HepG2 (cell line): Measurements from ENCODE around the gene TAS2R38. TPM values are rescaled to one million over a fixed set of nuclear protein-coding genes. Genes with fewer than 3 reads are reported as not detected.

Source experiments
- ATAC-seq: fragments of 200-7000 bp; cut with Tn5 transposase; 3 replicates; pipeline ENCODE4 v1.9.1; 2020; ENCODE audit warnings: mild to moderate bottlenecking, moderate library complexity
- BruUV-seq: library from RNA; stranded (reverse); fragments of 400-500 nt; replicated peaks from 2 replicates; lab custom pipeline; 2021; lab: Mats Ljungman, UMichigan
- CTCF ChIA-PET: fragments of 300-600 bp; formaldehyde crosslinking; extraction: SDS; loops from one replicate; lab custom pipeline; 2021; ENCODE audit warnings: low total read pairs, inconsistent platforms, low intra/inter-chr PET ratio; lab: Yijun Ruan, JAX
- POLR2A ChIA-PET: fragments of 350-600 bp; sonication (Branson Sonifier 250); formaldehyde crosslinking; loops from one replicate; lab custom pipeline; 2020; ENCODE audit warnings: antibody characterized with exemption, inconsistent platforms; lab: Yijun Ruan, JAX
- DNase-seq: peaks from one replicate; pipeline ENCODE4 v3.0.0-alpha.2; 2015; ENCODE audit warnings: low spot score
- FAIRE-seq: peaks from 3 replicates; lab custom pipeline; 2011; peaks lifted over from hg19 to GRCh38; lab: Jason Lieb, UNC
- H2AFZ ChIP-seq: one replicate; pipeline ENCODE4 v1.6.1; 2011; ENCODE audit warnings: low read length, inconsistent platforms
- H3K27ac ChIP-seq: fragments of 300-600 bp; 3 replicates; pipeline ENCODE4 v1.8.0; 2011; ENCODE audit warnings: mixed run types, mild to moderate bottlenecking, mixed read lengths, low read length, inconsistent platforms; ENCODE audit not compliant: insufficient read depth; ENCODE audit errors: extremely low read length
- H3K27me3 ChIP-seq, 2 experiments: fragments of 200-600 bp in 1 of 2; 2 replicates in 1 of 2; 3 replicates in 1 of 2; pipeline versions ENCODE4 v1.6.0 to v1.8.0; 2011; ENCODE audit warnings: low read length in 2 of 2, mild to moderate bottlenecking in 2 of 2, moderate library complexity in 2 of 2, inconsistent platforms in 1 of 2; ENCODE audit not compliant: insufficient read depth in 2 of 2, control insufficient read depth in 1 of 2
- H3K36me3 ChIP-seq, 2 experiments: fragments of 200-600 bp in 1 of 2; replicated peaks in 1 of 2; 2 replicates in 1 of 2; 3 replicates in 1 of 2; pipeline versions ENCODE4 v1.5.1 to v1.8.0; 2011; ENCODE audit warnings: low read length in 2 of 2, inconsistent platforms in 1 of 2; ENCODE audit not compliant: insufficient read depth in 2 of 2, control insufficient read depth in 1 of 2
- H3K4me1 ChIP-seq: 2 replicates; pipeline ENCODE4 v1.5.1; 2012; ENCODE audit warnings: low read length, inconsistent platforms; ENCODE audit not compliant: insufficient read depth
- H3K4me2 ChIP-seq: 2 replicates; pipeline ENCODE4 v1.6.0; 2011; ENCODE audit warnings: low read depth, low read length, inconsistent platforms
- H3K4me3 ChIP-seq, 3 experiments: fragments of 200-600 bp in 1 of 3; sonication (generic), shearing (Covaris generic) in 1 of 3; replicated peaks in 1 of 3; 2 replicates each; pipeline ENCODE4 v1.5.1; 2011 to 2016; ENCODE audit warnings: low read length in 3 of 3, inconsistent platforms in 2 of 3, low read depth in 2 of 3, mild to moderate bottlenecking in 2 of 3, control low read depth in 1 of 3, mixed read lengths in 1 of 3; ENCODE audit not compliant: insufficient read depth in 1 of 3
- H3K79me2 ChIP-seq: one replicate; pipeline ENCODE4 v1.6.1; 2011; ENCODE audit warnings: low read length, inconsistent platforms; ENCODE audit not compliant: insufficient read depth
- H3K9ac ChIP-seq: 2 replicates; pipeline ENCODE4 v1.6.0; 2011; ENCODE audit warnings: mild to moderate bottlenecking, low read depth, low read length, inconsistent platforms; ENCODE audit not compliant: insufficient read depth
- H3K9me3 ChIP-seq: 2 replicates; pipeline ENCODE4 v1.5.1; 2012; ENCODE audit warnings: mild to moderate bottlenecking, low read length
- H4K20me1 ChIP-seq: 2 replicates; pipeline ENCODE4 v1.6.0; 2011; ENCODE audit warnings: inconsistent platforms, mild to moderate bottlenecking, low read length, moderate library complexity; ENCODE audit not compliant: insufficient read depth
- KLF16 ChIP-seq, 2 experiments: sonication (generic) in 1 of 2; formaldehyde crosslinking in 1 of 2; IDR thresholded peaks; 2 replicates each; pipeline versions ENCODE4 v1.6.1 to v1.8.0; 2016 to 2023; ENCODE audit warnings: missing genetic modification reagents in 2 of 2, missing compliant biosample characterization in 1 of 2
- ZBTB21 ChIP-seq: sonication (generic); formaldehyde crosslinking; IDR thresholded peaks from 2 replicates; pipeline ENCODE4 v1.4.0; 2020; ENCODE audit warnings: missing genetic modification reagents
- ZBTB40 ChIP-seq, 2 experiments: fragments of 450-650 bp in 1 of 2; sonication (generic) in 1 of 2; formaldehyde crosslinking in 1 of 2; IDR thresholded peaks; 2 replicates each; pipeline versions ENCODE4 v1.6.1 to v1.8.0; 2016 to 2022; ENCODE audit warnings: antibody characterized with exemption in 1 of 2, mild to moderate bottlenecking in 1 of 2, missing genetic modification reagents in 1 of 2
- WGBS: methylation state at CpG from one replicate; pipeline ENCODE4 v1.1.6; 2017; ENCODE audit warnings: low lambda C conversion rate; 5-methylcytosine and 5-hydroxymethylcytosine counted together
- in situ Hi-C: cut with HindIII; loops from 2 replicates; pipeline ENCODE4 v1.10.0; 2017; ENCODE audit warnings: low pct_unique_long_range_greater_than_20kb; ENCODE audit not compliant: extremely low pct_ligation_motif_present
- intact Hi-C: fragments of 100-400 bp; cut with micrococcal nuclease; formaldehyde crosslinking; loops from one replicate; pipeline ENCODE4 v1.10.0; 2022; ENCODE audit not compliant: unreplicated experiment
- polyA plus RNA-seq, 8 experiments: library from polyadenylated mRNA; depleted of rRNA in 3 of 8; stranded (reverse) in 7 of 8; unstranded in 1 of 8; fragments of >200 nt; fragmentation: Illumina TruSeq in 4 of 8; extraction: Trizol in 4 of 8; gene quantifications; 2 replicates each; pipeline versions ENCODE4 v1.2.1 to v1.2.3, GENCODE V29; 2011 to 2016; ENCODE audit warnings: low read depth in 4 of 8, missing spikeins in 1 of 8, mixed read lengths in 1 of 8; ENCODE audit not compliant: insufficient read depth in 1 of 8
- total RNA-seq, 5 experiments: library from RNA; depleted of rRNA; stranded (reverse); fragments of >200 nt; fragmentation: Illumina TruSeq; extraction: Trizol; gene quantifications; 2 replicates each; pipeline ENCODE4 v1.2.3, GENCODE V29; 2016; ENCODE audit warnings: low read depth in 1 of 5

TAS2R38 gene
- total and polyA plus RNA-seq, 2 of the 13 experiments (the other 11 are each of a cell fraction or from before 2014, with no cell fraction given) = not detected

GRCh38 chr7:141954334-141954733 is 19.2 kb downstream of the TAS2R38 start (continued):
- no peak for TF ChIP-seq ZBTB40 (IDR thresholded peaks at IDR 0.05)
- TF ChIP-seq ZBTB40 (CRISPR knock-in tag; IDR thresholded peaks at IDR 0.05) = no peak

GRCh38 chr7:141952461-141952860 is 21.1 kb downstream of the TAS2R38 start:
- H3K4me2 ChIP-seq = no peak overlapping the region
- intact Hi-C loops = no loop called here
- H3K27me3 ChIP-seq = no peaks in the 10 kb centered on the region
- no peak overlapping the region for H3K4me3 ChIP-seq
- no peaks in the 10 kb centered on the region for H3K79me2 ChIP-seq
- CTCF ChIA-PET = no interaction called here
- H3K4me1 ChIP-seq = no peaks in the 10 kb centered on the region
- no peak overlapping the region for H3K27ac ChIP-seq
- no TSS peak for BruUV-seq
- no peak overlapping the region for H2AFZ ChIP-seq
- ATAC-seq (no peak), FAIRE-seq (no peak), DNase-seq (no peak)
- H3K36me3 ChIP-seq = no peaks in the 10 kb centered on the region
- H3K9ac ChIP-seq = no peak overlapping the region
- in situ Hi-C loops = no loop called here
- no CpG with 5 or more reads among the region's 1 CpG for WGBS
- POLR2A ChIA-PET = no interaction called here
- H4K20me1 ChIP-seq = no peaks in the 10 kb centered on the region
- H3K9me3 ChIP-seq = no peaks in the 10 kb centered on the region
- no peak for TF ChIP-seq KLF16 (CRISPR knock-in tag; IDR thresholded peaks at IDR 0.05)
- TF ChIP-seq ZBTB40 (IDR thresholded peaks at IDR 0.05) = no peak
- no peak for TF ChIP-seq ZBTB40 (CRISPR knock-in tag; IDR thresholded peaks at IDR 0.05)
- no peak for TF ChIP-seq ZBTB21 (CRISPR knock-in tag)
